Measurements from ENCODE around the gene PLA2G2A. TPM values are rescaled to one million over a fixed set of nuclear protein-coding genes. Genes with fewer than 3 reads are reported as not detected.

Gene PLA2G2A
- total RNA-seq, 1 experiment from 2014 or later = not detected

DNA sequence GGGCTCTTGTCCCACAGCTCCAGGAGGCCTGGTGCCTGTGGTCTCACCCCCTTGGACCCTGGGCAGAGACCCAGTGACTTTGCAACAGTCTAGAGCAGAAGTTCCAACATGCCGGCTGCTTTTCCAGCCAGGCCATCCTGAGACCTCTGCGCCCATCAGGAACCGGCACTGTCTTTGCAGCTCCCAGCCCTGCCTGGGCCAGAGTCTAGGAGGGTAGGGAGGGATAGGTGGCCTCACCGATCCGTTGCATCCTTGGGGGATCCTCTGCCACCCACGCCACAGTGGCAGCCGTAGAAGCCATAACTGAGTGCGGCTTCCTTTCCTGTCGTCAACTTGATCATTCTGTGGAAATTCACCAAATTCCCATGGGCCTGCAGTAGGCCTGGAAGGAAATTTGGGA is 1.3 kb downstream of the PLA2G2A start:
- no peak for DNase-seq
- no peaks in the 10 kb centered on the region for H3K27me3 ChIP-seq
- no peak overlapping the region for H3K4me3 ChIP-seq
- no peaks in the 10 kb centered on the region for H3K36me3 ChIP-seq
- no peaks in the 10 kb centered on the region for H3K9me3 ChIP-seq

- DNase-seq = no peak
- H3K9me3 ChIP-seq = 0 out of 2 replicates have a peak, but pooled peaks cover 2% of the 10 kb centered on the region
- H3K4me3 ChIP-seq = no peak overlapping the region
- no peaks in the 10 kb centered on the region for H3K27me3 ChIP-seq
- H3K36me3 ChIP-seq = no peaks in the 10 kb centered on the region
Observed at GRCh38 chr1:19976317-19977003, 3.0 kb downstream of the PLA2G2A start.

DNA sequence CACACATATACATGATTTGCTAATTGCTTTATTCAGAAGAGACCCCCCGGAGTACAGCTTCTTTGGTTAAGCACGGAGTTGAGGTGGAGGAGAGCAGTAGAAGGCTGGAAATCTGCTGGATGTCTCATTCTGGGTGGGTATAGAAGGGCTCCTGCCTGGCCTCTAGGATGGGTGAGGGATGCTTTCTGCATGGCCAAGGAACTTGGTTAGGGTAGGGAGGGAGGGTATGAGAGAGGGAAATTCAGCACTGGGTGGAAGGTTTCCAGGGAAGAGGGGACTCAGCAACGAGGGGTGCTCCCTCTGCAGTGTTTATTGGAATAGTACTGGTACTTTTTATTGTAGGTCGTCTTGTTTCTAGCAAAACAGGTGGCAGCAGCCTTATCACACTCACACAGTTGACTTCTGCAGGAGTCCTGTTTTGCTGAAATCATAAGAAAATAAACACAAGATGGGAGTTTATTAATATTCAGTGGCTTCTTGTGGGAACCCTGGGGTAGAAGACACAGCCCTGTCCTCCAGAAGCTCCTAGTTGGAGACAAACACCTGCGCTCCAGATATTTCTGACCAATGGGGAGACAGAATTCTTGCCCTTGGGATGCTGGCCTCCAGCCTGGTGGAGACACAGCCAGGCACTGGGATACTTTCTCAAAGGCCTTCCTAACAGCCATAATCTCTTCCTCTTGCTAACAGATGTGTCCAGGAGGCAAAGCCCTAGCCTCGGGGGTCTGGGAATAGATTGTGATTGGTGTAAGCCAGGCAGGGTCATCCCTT is 3.8 kb downstream of the PLA2G2A start:
- DNase-seq = no peak
- Histone ChIP-seq H3K27me3 (no peaks in the 10 kb centered on the region), H3K36me3 (no peaks in the 10 kb centered on the region), H3K9me3 (0 out of 2 replicates have a peak, but pooled peaks cover 2% of the 10 kb centered on the region), H3K4me3 (no peak overlapping the region)

DNA sequence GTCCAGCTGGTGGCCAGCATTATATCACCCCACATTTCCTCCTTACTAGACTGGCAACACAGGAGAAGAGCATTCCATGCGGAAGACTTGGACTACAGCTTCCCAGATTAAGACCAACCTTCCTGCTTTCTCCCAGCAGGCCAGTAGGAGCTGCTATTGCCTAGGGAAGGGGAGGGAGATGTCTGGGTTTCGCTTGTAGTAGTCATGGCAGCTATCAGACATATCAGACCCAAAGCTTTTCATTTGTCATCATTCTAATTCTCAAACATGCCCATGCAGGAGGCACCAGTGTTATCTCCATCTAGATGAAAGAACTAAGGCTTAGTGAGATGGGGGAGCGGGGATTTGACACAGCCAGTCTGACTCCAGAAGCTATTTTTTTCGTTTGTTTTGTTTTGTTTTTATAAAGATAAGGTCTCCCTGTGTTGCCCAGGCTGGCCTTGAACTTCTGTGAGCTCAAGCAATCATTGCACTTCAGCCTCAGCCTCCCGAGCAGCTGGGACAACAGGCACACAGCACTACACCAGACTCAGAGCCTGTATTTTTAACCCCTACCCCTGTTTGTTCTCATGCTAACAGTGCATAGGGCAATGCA is 4.5 kb downstream of the PLA2G2A start:
- Histone ChIP-seq H3K36me3 (no peaks in the 10 kb centered on the region), H3K4me3 (no peak overlapping the region), H3K27me3 (no peaks in the 10 kb centered on the region), H3K9me3 (0 out of 2 replicates have a peak, but pooled peaks cover 2% of the 10 kb centered on the region)
- peak; percentile 26 for DNase-seq

- no peak overlapping the region for H3K4me3 ChIP-seq
- no peaks in the 10 kb centered on the region for H3K27me3 ChIP-seq
- H3K9me3 ChIP-seq = 0 out of 2 replicates have a peak, but pooled peaks cover 2% of the 10 kb centered on the region
- no peak for DNase-seq
- H3K36me3 ChIP-seq = no peaks in the 10 kb centered on the region
Observed at GRCh38 chr1:19973616-19974015, 5.8 kb downstream of the PLA2G2A start.

- 0 out of 2 replicates have a peak, but pooled peaks cover 2% of the 10 kb centered on the region for H3K9me3 ChIP-seq
- no peak overlapping the region for H3K4me3 ChIP-seq
- no peaks in the 10 kb centered on the region for H3K27me3 ChIP-seq
- DNase-seq = no peak
- no peaks in the 10 kb centered on the region for H3K36me3 ChIP-seq
Observed at GRCh38 chr1:19971664-19972063, 7.8 kb downstream of the PLA2G2A start.

DNA sequence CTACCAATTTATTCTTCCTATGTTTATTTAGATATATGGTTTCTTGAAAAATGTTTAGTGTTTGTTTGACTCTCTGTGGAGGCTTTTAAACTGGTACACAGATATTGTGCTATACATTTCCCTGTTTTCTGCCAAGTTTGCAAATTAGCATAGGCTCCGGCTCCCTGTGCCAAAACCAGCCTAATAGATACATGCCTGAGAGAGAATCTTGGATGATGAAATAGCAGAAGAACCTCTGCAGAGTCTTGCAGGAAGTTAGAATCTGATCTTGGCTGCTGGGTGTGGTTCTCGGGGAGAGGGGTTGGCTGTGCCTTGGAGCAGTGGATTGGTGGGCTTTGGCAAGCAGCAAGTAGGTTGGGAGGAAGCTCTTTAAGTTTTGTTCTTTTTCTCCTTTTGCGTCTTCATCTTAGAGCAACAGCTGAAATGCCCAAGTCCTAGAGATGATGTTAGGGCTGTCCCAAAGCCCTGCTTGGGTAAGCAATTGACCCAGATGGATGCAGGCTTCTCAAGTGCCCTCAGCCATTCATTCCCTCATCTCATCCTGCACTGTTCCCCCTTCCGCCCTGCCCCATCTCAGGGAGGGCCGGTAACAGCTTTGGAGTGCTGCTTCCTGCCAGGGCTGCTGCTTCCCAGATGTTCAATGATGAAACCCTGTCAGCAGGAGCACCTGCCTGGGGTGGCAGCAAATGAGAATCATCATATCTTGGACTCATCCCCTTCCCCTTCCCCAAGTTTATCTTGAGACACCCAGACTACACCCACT is 9.3 kb downstream of the PLA2G2A start:
- no peak for DNase-seq
- Histone ChIP-seq H3K9me3 (0 out of 2 replicates have a peak, but pooled peaks cover 2% of the 10 kb centered on the region), H3K27me3 (no peaks in the 10 kb centered on the region), H3K36me3 (no peaks in the 10 kb centered on the region), H3K4me3 (no peak overlapping the region)

DNA sequence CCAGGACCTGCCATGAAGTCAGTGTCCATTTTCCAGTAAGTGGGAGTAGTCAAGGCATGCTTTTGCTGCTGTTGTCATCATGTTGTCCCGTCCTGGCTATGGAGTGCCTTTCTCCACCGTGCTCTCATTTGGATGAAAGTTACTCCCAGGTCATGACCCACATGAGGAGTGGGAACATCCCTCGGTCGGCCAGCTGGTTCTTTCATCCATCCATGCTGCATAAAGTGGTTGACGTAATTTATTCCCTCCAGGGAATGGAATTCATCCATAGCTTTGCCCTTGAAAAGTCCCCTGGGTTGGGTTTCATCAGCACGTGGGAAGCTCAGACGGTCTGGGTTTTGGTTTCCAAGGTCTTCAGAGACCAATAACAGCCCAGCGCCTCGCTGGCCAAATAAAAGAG is 11.6 kb downstream of the PLA2G2A start:
- Histone ChIP-seq H3K9me3 (0 out of 2 replicates have a peak, but pooled peaks cover 2% of the 10 kb centered on the region), H3K36me3 (no peaks in the 10 kb centered on the region), H3K4me3 (no peak overlapping the region), H3K27me3 (no peaks in the 10 kb centered on the region)
- DNase-seq = no peak

- DNase-seq = no peak
- H3K4me3 ChIP-seq = no peak overlapping the region
- H3K36me3 ChIP-seq = no peaks in the 10 kb centered on the region
- no peaks in the 10 kb centered on the region for H3K27me3 ChIP-seq
- H3K9me3 ChIP-seq = no peaks in the 10 kb centered on the region
Observed at GRCh38 chr1:19964542-19964941, 14.9 kb downstream of the PLA2G2A start.

DNA sequence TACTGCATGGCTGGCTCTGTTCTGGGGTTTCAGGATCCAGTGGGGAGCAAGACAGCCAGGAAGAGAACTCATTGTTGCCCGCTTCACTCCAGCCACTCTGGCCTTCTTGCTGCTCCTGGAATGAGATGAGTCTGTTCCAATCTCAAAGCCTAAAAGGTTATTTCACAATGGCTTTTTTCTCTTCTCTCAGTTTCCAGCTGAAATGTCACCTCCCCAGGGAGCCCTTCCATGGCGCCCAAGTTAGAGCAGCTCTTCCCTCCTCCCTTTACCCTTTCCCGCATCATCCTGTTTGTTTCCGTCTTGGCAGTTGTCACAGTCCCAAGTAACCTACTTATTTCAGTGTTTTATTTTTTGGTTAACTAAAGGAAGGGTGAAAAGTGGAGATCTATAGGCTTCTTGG is 15.8 kb downstream of the PLA2G2A start:
- no peak for DNase-seq
- Histone ChIP-seq H3K36me3 (no peaks in the 10 kb centered on the region), H3K27me3 (no peaks in the 10 kb centered on the region), H3K4me3 (no peak overlapping the region), H3K9me3 (no peaks in the 10 kb centered on the region)

DNA sequence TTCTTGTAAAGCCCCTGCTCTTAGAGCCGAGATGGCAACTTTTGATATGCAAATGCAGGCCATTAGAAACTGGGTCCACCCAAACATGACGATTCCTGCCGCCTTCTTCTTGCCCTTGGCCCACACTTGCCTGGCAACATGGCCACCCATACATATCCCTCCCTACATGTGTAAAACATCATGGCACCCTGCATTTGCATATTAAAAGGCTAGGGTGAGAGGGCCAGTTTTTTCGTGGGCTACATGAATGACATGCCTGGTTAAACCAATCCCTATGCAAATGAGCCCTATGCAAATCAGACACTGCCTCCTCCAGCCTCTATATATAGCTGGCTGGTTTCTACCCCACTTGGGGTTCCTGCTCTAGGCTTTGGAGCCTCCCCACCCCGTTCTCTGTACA is 18.8 kb downstream of the PLA2G2A start:
- Histone ChIP-seq H3K36me3 (no peaks in the 10 kb centered on the region), H3K9me3 (no peaks in the 10 kb centered on the region), H3K27me3 (no peaks in the 10 kb centered on the region), H3K4me3 (no peak overlapping the region)
- no peak for DNase-seq

DNA sequence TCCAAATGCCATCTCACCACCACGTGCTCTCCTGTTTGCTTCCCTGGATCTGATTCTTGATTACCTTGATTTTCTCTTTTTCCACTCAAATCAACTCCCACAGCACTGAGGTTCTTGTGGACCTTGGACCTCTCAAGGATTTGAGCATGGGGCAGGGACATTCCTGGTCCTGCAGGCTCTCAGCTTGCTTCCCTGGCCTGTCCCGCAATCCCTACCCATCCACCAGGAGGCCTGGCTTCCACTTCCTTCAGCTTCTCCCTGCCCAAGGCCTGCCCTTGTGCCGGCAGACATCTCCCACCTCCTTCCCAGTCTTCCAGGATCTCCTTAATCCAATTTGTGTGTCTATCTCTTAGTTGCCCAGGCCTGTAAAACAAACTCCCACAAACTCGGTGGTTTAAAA is 21.6 kb downstream of the PLA2G2A start:
- Histone ChIP-seq H3K36me3 (no peaks in the 10 kb centered on the region), H3K27me3 (no peaks in the 10 kb centered on the region), H3K4me3 (no peak overlapping the region), H3K9me3 (0 out of 2 replicates have a peak, but pooled peaks cover 5% of the 10 kb centered on the region)
- DNase-seq = no peak

DNA sequence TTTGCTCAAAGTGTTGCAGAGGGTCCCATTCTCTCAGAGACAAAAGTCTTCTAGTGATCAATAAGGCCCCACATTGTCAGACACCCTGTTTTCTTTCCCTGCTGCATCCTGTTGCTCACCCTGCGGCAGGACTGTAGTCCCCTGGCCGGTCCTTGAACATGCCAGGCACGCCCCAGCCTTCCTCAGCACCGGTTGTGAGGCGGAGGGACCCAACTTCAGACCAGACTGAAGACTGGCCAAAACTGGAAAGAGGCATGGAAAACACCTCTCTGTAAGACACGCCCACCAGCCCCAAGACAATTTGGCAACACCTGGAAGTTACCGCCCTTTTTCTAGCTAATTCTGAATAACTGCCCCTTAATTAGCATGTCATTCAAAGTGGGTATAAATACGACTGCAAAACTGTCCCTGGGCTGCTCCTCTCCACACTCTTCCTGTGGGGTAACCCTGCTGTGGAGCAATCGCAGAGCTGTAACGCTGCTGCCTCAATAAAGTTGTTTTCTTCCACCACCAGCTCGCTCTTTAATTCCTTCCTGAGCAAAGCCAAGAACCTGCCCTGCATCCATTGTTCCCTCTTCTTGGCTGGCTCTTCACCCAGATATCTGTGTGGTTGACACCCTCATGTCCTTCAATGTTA is 23.8 kb downstream of the PLA2G2A start:
- Histone ChIP-seq H3K9me3 (0 out of 2 replicates have a peak, but pooled peaks cover 5% of the 10 kb centered on the region), H3K36me3 (no peaks in the 10 kb centered on the region), H3K4me3 (no peak overlapping the region), H3K27me3 (no peaks in the 10 kb centered on the region)
- no peak for DNase-seq

DNA sequence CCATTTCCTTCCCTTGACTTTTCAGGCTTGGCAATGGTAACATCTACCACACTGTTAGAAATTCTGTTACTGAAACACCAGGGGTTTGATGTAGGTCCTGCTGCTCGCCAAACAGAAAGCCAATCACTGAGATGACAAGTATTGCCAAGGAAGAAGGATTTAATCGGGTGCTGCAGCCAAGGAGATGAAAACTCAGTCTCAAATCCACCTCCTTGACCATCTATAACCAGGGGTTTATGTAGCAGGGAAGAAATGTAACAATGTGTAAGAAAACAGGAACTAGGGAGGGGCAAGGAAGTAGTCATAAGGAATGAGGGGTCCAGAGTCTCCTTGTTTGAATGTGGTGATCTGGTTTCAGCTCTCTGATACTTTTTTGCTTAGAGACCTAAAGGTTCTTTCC is 25.4 kb downstream of the PLA2G2A start:
- Histone ChIP-seq H3K36me3 (no peaks in the 10 kb centered on the region), H3K27me3 (no peaks in the 10 kb centered on the region), H3K9me3 (0 out of 2 replicates have a peak, but pooled peaks cover 5% of the 10 kb centered on the region), H3K4me3 (no peak overlapping the region)
- DNase-seq = no peak

DNA sequence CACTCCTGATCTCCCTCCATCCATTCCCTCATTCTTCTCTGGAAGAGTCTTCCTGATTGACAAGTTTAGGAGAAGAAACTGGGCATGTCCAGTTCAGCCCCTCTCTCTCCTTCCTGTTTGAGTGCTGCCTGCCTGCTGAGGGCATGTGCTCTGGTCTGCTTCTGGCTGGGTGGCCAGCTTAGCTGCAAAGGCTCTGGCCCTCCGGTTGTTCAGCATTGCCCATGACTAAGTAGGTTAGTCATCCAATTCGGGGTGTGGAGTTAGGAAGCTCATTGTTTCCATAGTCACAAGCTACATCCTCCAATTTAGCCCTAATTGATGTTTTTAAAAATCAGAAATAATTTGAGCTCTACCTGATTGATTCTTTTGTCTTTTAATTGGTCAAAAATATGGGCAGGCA is 30.4 kb downstream of the PLA2G2A start:
- H3K36me3 ChIP-seq = no peaks in the 10 kb centered on the region
- H3K4me3 ChIP-seq = no peak overlapping the region
- DNase-seq = peak; percentile 70
- 0 out of 2 replicates have a peak, but pooled peaks cover 3% of the 10 kb centered on the region for H3K9me3 ChIP-seq
- no peaks in the 10 kb centered on the region for H3K27me3 ChIP-seq

- no peak for DNase-seq
- Histone ChIP-seq H3K36me3 (no peaks in the 10 kb centered on the region), H3K9me3 (no peaks in the 10 kb centered on the region), H3K4me3 (no peak overlapping the region), H3K27me3 (no peaks in the 10 kb centered on the region)
Observed at GRCh38 chr1:19946971-19947370, 32.4 kb downstream of the PLA2G2A start.

Data from MG63 (cell line).